OCI-LY1 (cell line): ENCODE results near the gene GPHA2.
A peak's percentile ranks its signal among the peaks of the same experiment; 100 is the strongest.

Experiments used
- H2AFZ ChIP-seq: fragments of 200-600 bp; sonication (generic), shearing (Covaris generic); 2 replicates; pipeline ENCODE4 v1.6.0; 2014; ENCODE audit warnings: antibody characterized with exemption, mild to moderate bottlenecking, low read length
- H3F3A ChIP-seq: fragments of 200-600 bp; sonication (generic), shearing (Covaris generic); 2 replicates; pipeline ENCODE4 v1.6.0; 2014; ENCODE audit warnings: mild to moderate bottlenecking, antibody characterized with exemption, low read length, moderate library complexity; ENCODE audit not compliant: insufficient read depth
- H3K27ac ChIP-seq: fragments of 200-600 bp; sonication (generic); 2 replicates; pipeline ENCODE4 v1.5.1; 2014; ENCODE audit warnings: low read length, mixed run types, mild to moderate bottlenecking, low read depth; ENCODE audit not compliant: poor library complexity, severe bottlenecking
- H3K27me3 ChIP-seq: fragments of 200-600 bp; sonication (generic); 2 replicates; pipeline ENCODE4 v1.6.0; 2014; ENCODE audit warnings: antibody characterized with exemption, mild to moderate bottlenecking, low read length, moderate library complexity; ENCODE audit not compliant: insufficient read depth
- H3K36me3 ChIP-seq: fragments of 200-600 bp; sonication (generic); 2 replicates; pipeline ENCODE4 v1.6.1; 2014; ENCODE audit warnings: mild to moderate bottlenecking, antibody characterized with exemption, low read length, moderate library complexity, mixed read lengths; ENCODE audit not compliant: insufficient read depth
- H3K4me1 ChIP-seq: fragments of 200-600 bp; sonication (generic); 2 replicates; pipeline ENCODE4 v1.5.1; 2014; ENCODE audit warnings: mild to moderate bottlenecking, low read length, moderate library complexity; ENCODE audit not compliant: insufficient read depth, severe bottlenecking
- H3K4me2 ChIP-seq: fragments of 200-600 bp; sonication (generic), shearing (Covaris generic); 2 replicates; pipeline ENCODE4 v1.6.1; 2014; ENCODE audit warnings: low read length
- H3K4me3 ChIP-seq: fragments of 200-600 bp; sonication (generic); 2 replicates; pipeline ENCODE4 v1.5.1; 2014; ENCODE audit warnings: low read length, low read depth, mild to moderate bottlenecking, mixed read lengths; ENCODE audit not compliant: poor library complexity, severe bottlenecking
- H3K79me2 ChIP-seq: fragments of 200-600 bp; shearing (Covaris generic); 2 replicates; pipeline ENCODE4 v1.6.1; 2016; ENCODE audit warnings: mixed run types, low read length, mixed read lengths; ENCODE audit not compliant: insufficient read depth
- H3K9ac ChIP-seq: fragments of 200-600 bp; sonication (generic), shearing (Covaris generic); 2 replicates; pipeline ENCODE4 v1.6.1; 2014; ENCODE audit warnings: mild to moderate bottlenecking, low read length, mixed read lengths
- H3K9me2 ChIP-seq: fragments of 200-600 bp; sonication (generic), shearing (Covaris generic); 2 replicates; pipeline ENCODE4 v1.6.1; 2014; ENCODE audit warnings: low read depth, mild to moderate bottlenecking, low read length, mixed read lengths
- H3K9me3 ChIP-seq: fragments of 200-600 bp; shearing (Covaris generic); 2 replicates; pipeline ENCODE4 v1.6.1; 2014; ENCODE audit warnings: low read length, mixed read lengths
- H4K20me1 ChIP-seq: fragments of 200-600 bp; sonication (generic), shearing (Covaris generic); 2 replicates; pipeline ENCODE4 v1.6.0; 2016; ENCODE audit warnings: mild to moderate bottlenecking, low read length; ENCODE audit not compliant: insufficient read depth
- CTCF ChIP-seq: fragments of 200-600 bp; sonication (generic), shearing (Covaris generic); IDR thresholded peaks from 2 replicates; pipeline ENCODE4 v1.5.1; 2017; ENCODE audit warnings: mild to moderate bottlenecking, antibody characterized with exemption, low read length, moderate library complexity, mixed read lengths
- EZH2 ChIP-seq: fragments of 200-600 bp; sonication (generic), shearing (Covaris generic); IDR thresholded peaks from 2 replicates; pipeline ENCODE4 v1.8.0; 2017; ENCODE audit warnings: borderline replicate concordance, mixed run types, mild to moderate bottlenecking, antibody characterized with exemption, low read length, moderate library complexity, mixed read lengths

Gene GPHA2

GRCh38 chr11:64923944-64924909 is 11.5 kb downstream of the GPHA2 start, which contains the start of gene PPP2R5B:
PPP2R5B (plus strand) TSS chr11:64924689; CDS start chr11:64925735, 1,046 bp downstream.
- no peaks in the 10 kb centered on the region for H3K9me3 ChIP-seq
- no peaks in the 10 kb centered on the region for H3K36me3 ChIP-seq
- peak within 1 kb of the TSS; percentile 87 for H2AFZ ChIP-seq
- no peaks in the 10 kb centered on the region for H3F3A ChIP-seq
- H3K9me2 ChIP-seq = no peaks in the 10 kb centered on the region
- peak within 1 kb of the TSS; percentile 69 for H3K9ac ChIP-seq
- H3K27me3 ChIP-seq = no peaks in the 10 kb centered on the region
- TF ChIP-seq CTCF (no peak), EZH2 (no peak)
- peak within 1 kb of the TSS; percentile 46 for H3K27ac ChIP-seq
- H4K20me1 ChIP-seq = no peaks in the 10 kb centered on the region
- H3K4me3 ChIP-seq = peak within 1 kb of the TSS; percentile 67
- H3K4me1 ChIP-seq = peaks cover 29% of the 10 kb centered on the region
- peak within 1 kb of the TSS; percentile 92 for H3K4me2 ChIP-seq
- no peaks in the 10 kb centered on the region for H3K79me2 ChIP-seq

- H3K4me2 ChIP-seq = no peak overlapping the region
- no peak overlapping the region for H2AFZ ChIP-seq
- H3K36me3 ChIP-seq = no peaks in the 10 kb centered on the region
- H3K27me3 ChIP-seq = no peaks in the 10 kb centered on the region
- TF ChIP-seq CTCF (no peak), EZH2 (no peak)
- no peaks in the 10 kb centered on the region for H3K9me3 ChIP-seq
- no peak overlapping the region for H3K9ac ChIP-seq
- H3K9me2 ChIP-seq = no peaks in the 10 kb centered on the region
- no peaks in the 10 kb centered on the region for H4K20me1 ChIP-seq
- H3K27ac ChIP-seq = no peak overlapping the region
- no peaks in the 10 kb centered on the region for H3F3A ChIP-seq
- no peaks in the 10 kb centered on the region for H3K79me2 ChIP-seq
- H3K4me1 ChIP-seq = peaks cover 39% of the 10 kb centered on the region
- H3K4me3 ChIP-seq = no peak overlapping the region
These were observed 12.5 kb downstream of the GPHA2 start for GRCh38 chr11:64923151-64923661.

- no peaks in the 10 kb centered on the region for H3K36me3 ChIP-seq
- peaks cover 47% of the 10 kb centered on the region for H3K4me1 ChIP-seq
- H3K9me2 ChIP-seq = no peaks in the 10 kb centered on the region
- no peak overlapping the region for H2AFZ ChIP-seq
- no peaks in the 10 kb centered on the region for H3F3A ChIP-seq
- no peak overlapping the region for H3K9ac ChIP-seq
- no peaks in the 10 kb centered on the region for H3K27me3 ChIP-seq
- H3K4me2 ChIP-seq = no peak overlapping the region
- H3K4me3 ChIP-seq = no peak overlapping the region
- no peaks in the 10 kb centered on the region for H3K9me3 ChIP-seq
- no peaks in the 10 kb centered on the region for H4K20me1 ChIP-seq
- TF ChIP-seq EZH2 (no peak), CTCF (no peak)
- no peak overlapping the region for H3K27ac ChIP-seq
- H3K79me2 ChIP-seq = no peaks in the 10 kb centered on the region
These were observed 14.3 kb downstream of the GPHA2 start for GRCh38 chr11:64921384-64921783.
